Suprapubic skin (tissue), 4 donors: ENCODE results near the gene RNASE8.

Experiments
- EP300 ChIP-seq: sonication (generic); formaldehyde crosslinking; IDR thresholded peaks from one replicate; pipeline ENCODE4 v1.6.1; 2017; ENCODE audit warnings: antibody characterized with exemption
- POLR2A ChIP-seq, 2 donors: fragments of 450-650 bp; IDR thresholded peaks; one replicate each; pipeline ENCODE4 v1.6.1; 2017; ENCODE audit warnings: antibody characterized with exemption in 2 of 2, mild to moderate bottlenecking in 2 of 2, moderate library complexity in 2 of 2
- POLR2AphosphoS5 ChIP-seq, 3 donors: sonication (generic); formaldehyde crosslinking; IDR thresholded peaks; one replicate each; pipeline ENCODE4 v1.6.1; 2017; ENCODE audit warnings: antibody characterized with exemption in 3 of 3
- TF ChIP-seq, protein P1 (sequence below), 2 donors: fragments of 200-600 bp in 1 of 2; fragments of 450-650 bp in 1 of 2; sonication (generic) in 1 of 2; IDR thresholded peaks; one replicate each; pipeline ENCODE4 v1.5.1; 2016 to 2019; ENCODE audit warnings: antibody characterized with exemption in 2 of 2, mild to moderate bottlenecking in 1 of 2, moderate library complexity in 1 of 2

DNA sequence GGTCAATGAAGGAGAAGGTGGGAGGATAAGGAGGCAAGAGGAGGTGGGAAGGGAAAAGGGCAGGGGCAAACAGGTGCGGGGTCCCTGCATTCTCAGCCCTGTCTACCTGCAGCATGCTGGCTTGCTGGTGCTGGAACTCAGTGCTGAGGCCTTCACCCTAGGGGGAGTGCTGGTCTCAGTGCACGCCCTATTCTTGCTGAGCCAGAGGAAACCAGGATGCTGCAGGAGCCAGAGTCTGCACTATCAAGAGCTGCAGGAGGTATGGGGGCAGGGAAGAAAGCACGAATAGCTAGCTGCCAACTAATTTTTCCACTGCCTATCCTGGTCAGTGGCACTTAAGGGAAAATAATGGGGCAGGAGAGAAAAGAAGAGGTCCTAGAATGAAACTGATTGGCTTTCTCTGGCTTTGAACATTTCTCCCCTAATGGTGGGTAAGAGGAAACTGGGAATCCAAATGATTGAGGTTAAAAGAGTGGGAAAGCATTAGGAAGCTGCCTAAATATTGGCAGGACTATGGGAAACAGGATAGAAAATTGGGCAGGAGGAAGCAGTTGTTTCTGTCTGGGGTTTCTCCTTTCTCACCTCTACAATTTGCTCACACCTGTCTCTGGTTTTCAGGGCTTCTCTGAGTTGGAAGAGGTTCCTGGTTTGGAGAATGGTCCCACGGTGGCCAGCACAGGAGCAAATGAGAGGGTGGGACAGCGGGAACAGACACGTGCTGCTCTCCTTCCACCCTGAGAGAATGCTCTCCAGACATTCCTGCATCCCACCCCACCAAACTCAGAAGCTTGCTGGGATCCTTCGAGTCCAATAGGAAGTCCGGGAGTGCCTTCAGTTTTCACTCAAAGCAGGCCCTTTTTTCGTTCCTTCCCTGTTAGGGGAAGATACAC, 45.1 kb downstream of the RNASE8 start:
- TF ChIP-seq, protein P1, sequence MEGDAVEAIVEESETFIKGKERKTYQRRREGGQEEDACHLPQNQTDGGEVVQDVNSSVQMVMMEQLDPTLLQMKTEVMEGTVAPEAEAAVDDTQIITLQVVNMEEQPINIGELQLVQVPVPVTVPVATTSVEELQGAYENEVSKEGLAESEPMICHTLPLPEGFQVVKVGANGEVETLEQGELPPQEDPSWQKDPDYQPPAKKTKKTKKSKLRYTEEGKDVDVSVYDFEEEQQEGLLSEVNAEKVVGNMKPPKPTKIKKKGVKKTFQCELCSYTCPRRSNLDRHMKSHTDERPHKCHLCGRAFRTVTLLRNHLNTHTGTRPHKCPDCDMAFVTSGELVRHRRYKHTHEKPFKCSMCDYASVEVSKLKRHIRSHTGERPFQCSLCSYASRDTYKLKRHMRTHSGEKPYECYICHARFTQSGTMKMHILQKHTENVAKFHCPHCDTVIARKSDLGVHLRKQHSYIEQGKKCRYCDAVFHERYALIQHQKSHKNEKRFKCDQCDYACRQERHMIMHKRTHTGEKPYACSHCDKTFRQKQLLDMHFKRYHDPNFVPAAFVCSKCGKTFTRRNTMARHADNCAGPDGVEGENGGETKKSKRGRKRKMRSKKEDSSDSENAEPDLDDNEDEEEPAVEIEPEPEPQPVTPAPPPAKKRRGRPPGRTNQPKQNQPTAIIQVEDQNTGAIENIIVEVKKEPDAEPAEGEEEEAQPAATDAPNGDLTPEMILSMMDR (IDR thresholded peaks at IDR 0.05) = no peak
- no peak for TF ChIP-seq POLR2A (IDR thresholded peaks at IDR 0.05)
- no peak for TF ChIP-seq POLR2AphosphoS5 (IDR thresholded peaks at IDR 0.05)
- no peak for TF ChIP-seq EP300
